Measurements from ENCODE around the gene CTBP2.

- TF ChIP-seq CTCF (IDR thresholded peaks at IDR 0.05) (no peak), TCF7 (CRISPR knock-in tag; IDR thresholded peaks at IDR 0.05; ENCODE audit: low read depth) (no peak), MLX (CRISPR knock-in tag; IDR thresholded peaks at IDR 0.05) (no peak), NFATC4 (CRISPR knock-in tag; IDR thresholded peaks at IDR 0.05) (no peak)
- TF ChIP-seq, protein P1, sequence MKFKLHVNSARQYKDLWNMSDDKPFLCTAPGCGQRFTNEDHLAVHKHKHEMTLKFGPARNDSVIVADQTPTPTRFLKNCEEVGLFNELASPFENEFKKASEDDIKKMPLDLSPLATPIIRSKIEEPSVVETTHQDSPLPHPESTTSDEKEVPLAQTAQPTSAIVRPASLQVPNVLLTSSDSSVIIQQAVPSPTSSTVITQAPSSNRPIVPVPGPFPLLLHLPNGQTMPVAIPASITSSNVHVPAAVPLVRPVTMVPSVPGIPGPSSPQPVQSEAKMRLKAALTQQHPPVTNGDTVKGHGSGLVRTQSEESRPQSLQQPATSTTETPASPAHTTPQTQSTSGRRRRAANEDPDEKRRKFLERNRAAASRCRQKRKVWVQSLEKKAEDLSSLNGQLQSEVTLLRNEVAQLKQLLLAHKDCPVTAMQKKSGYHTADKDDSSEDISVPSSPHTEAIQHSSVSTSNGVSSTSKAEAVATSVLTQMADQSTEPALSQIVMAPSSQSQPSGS (CRISPR knock-in tag; IDR thresholded peaks at IDR 0.05; ENCODE audit: borderline replicate concordance, low read depth) = no peak
These were observed 116.3 kb downstream of the CTBP2 start for GRCh38 chr10:125043841-125044658.

Data from WTC11 (cell line).